Type B pancreatic cell (in vitro differentiated cells): ENCODE measurements around the gene NCR3LG1. TPM values are rescaled to one million over a fixed set of nuclear protein-coding genes. Genes with fewer than 3 reads are reported as not detected.
A peak's percentile ranks its signal among the peaks of the same experiment; 100 is the strongest.

ENCODE experiments used
- DNase-seq: peaks from one replicate; pipeline ENCODE4 v3.0.0; 2021; ENCODE audit warnings: mixed read lengths; ENCODE audit not compliant: unreplicated experiment; ENCODE audit errors: extremely low spot score
- H3K27ac Mint-ChIP-seq: 2 replicates; pipeline ENCODE4 v1.8.0; 2021; ENCODE audit warnings: mild to moderate bottlenecking, mixed read lengths
- H3K27me3 Mint-ChIP-seq: 2 replicates; pipeline ENCODE4 v1.8.0; 2021; ENCODE audit warnings: mixed read lengths
- H3K36me3 Mint-ChIP-seq: 2 replicates; pipeline ENCODE4 v1.8.0; 2021; ENCODE audit warnings: mixed read lengths
- H3K4me1 Mint-ChIP-seq: one replicate; pipeline ENCODE4 v1.8.0; 2021; ENCODE audit warnings: mixed read lengths; ENCODE audit not compliant: unreplicated experiment
- H3K4me3 Mint-ChIP-seq: 2 replicates; pipeline ENCODE4 v1.8.0; 2021; ENCODE audit warnings: mild to moderate bottlenecking, mixed read lengths
- H3K9me3 Mint-ChIP-seq: 2 replicates; pipeline ENCODE4 v1.8.0; 2021; ENCODE audit warnings: mixed read lengths
- total RNA-seq: library from RNA; stranded (reverse); gene quantifications from 2 replicates; pipeline ENCODE4 v1.2.1, GENCODE V29; 2021; ENCODE audit warnings: low replicate concordance
- TF ChIP-seq, protein P1 (sequence below): fragments of 200-600 bp; sonication (generic); conservative IDR thresholded peaks from 2 replicates; pipeline ENCODE4 v1.5.0; 2021; ENCODE audit warnings: antibody characterized with exemption, mild to moderate bottlenecking

NCR3LG1 gene
- total RNA-seq, 1 donor from 2014 or later = 6.0 TPM

DNA sequence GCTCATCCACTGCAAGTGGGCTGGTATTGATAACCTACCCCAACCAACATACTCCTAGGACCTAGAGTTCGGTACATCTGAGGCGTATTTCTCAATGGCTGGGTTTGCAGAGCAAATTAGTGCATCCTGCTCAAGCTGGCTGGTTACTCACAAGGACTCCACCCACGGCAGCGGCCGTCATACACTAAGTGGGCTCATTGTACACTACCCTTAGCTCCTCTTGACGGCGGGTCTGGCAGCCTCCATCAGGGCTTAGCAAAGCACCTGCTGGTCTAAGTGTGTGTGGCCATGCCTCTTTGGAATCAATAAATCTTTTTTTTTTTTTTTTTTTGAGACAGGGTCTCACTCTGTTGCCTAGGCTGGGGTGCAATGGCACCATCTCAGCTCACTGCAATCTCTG, 57.0 kb downstream of the NCR3LG1 start:
- H3K9me3 Mint-ChIP-seq = no peaks in the 10 kb centered on the region
- H3K4me1 Mint-ChIP-seq = peaks cover 13% of the 10 kb centered on the region
- TF ChIP-seq, protein P1, sequence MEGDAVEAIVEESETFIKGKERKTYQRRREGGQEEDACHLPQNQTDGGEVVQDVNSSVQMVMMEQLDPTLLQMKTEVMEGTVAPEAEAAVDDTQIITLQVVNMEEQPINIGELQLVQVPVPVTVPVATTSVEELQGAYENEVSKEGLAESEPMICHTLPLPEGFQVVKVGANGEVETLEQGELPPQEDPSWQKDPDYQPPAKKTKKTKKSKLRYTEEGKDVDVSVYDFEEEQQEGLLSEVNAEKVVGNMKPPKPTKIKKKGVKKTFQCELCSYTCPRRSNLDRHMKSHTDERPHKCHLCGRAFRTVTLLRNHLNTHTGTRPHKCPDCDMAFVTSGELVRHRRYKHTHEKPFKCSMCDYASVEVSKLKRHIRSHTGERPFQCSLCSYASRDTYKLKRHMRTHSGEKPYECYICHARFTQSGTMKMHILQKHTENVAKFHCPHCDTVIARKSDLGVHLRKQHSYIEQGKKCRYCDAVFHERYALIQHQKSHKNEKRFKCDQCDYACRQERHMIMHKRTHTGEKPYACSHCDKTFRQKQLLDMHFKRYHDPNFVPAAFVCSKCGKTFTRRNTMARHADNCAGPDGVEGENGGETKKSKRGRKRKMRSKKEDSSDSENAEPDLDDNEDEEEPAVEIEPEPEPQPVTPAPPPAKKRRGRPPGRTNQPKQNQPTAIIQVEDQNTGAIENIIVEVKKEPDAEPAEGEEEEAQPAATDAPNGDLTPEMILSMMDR = no peak
- H3K27ac Mint-ChIP-seq = no peak overlapping the region
- DNase-seq = no peak
- H3K4me3 Mint-ChIP-seq = no peak overlapping the region
- H3K27me3 Mint-ChIP-seq = peaks cover 4% of the 10 kb centered on the region
- H3K36me3 Mint-ChIP-seq = no peaks in the 10 kb centered on the region

DNA sequence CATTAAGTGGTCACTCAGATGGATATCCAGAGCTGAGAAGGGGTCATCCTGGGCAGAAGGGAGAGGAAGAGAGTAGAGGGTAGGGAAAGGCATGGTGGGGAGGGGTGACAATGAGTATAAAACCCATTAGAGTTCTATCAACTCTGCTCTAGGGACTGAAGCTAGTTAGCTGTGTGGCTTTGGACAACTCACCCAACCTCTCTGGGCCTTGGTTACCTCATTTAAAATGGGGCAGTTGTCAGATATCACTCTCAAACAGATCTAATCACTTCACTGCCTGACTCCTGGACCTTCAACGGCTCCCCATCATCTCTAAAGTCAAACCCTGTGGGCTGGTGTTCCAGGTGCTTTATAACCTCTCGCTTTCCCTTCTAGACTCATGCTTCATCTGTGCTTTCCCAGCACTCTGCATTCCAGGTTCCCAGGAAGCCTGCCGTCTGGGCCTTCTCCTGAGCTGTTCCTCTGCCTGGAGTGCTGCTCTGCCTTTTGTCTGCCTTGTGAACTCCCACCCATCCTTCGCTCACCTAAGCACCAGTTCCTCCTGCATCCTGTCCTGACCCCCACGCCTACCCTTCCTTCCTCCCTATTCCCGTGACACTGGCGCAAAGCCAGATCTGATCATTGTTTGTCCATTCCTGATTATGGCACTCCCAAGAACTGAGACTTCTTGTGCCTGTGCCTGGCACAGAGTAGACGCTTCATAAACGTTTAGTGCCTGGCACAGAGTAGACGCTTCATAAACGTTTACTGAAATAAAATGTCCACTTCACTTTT, 59.2 kb downstream of the NCR3LG1 start:
- TF ChIP-seq, protein P1 = no peak
- DNase-seq = no peak
- H3K36me3 Mint-ChIP-seq = no peaks in the 10 kb centered on the region
- peaks cover 8% of the 10 kb centered on the region for H3K4me1 Mint-ChIP-seq
- H3K27ac Mint-ChIP-seq = peak overlapping the region; percentile 8
- H3K4me3 Mint-ChIP-seq = no peak overlapping the region
- H3K27me3 Mint-ChIP-seq = peaks cover 8% of the 10 kb centered on the region
- H3K9me3 Mint-ChIP-seq = no peaks in the 10 kb centered on the region

DNA sequence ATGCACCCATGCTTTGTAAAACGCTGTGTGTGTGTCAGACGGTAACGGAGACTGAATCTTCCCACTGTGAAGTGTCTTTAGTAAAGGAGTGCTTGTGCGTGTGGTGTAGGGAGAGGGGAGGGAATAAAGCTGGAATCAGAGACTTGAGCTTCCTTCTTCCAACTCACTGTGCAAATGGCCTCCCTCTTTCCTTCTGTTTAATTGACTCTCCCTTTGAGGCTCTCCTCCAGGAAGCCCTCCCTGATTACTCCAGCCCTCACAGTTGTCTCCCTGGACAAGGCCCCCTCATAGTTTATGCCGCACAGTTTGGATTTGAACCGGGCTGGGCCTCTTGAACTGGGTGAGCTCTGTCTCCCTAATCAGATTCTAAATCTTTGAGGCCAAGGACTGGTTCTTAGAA, 59.8 kb downstream of the NCR3LG1 start:
- TF ChIP-seq, protein P1 = no peak
- no peak for DNase-seq
- Mint-ChIP-seq H3K4me3 (no peak overlapping the region), H3K9me3 (no peaks in the 10 kb centered on the region), H3K27ac (peak overlapping the region; percentile 8), H3K36me3 (no peaks in the 10 kb centered on the region), H3K4me1 (peaks cover 5% of the 10 kb centered on the region), H3K27me3 (peaks cover 10% of the 10 kb centered on the region)

DNA sequence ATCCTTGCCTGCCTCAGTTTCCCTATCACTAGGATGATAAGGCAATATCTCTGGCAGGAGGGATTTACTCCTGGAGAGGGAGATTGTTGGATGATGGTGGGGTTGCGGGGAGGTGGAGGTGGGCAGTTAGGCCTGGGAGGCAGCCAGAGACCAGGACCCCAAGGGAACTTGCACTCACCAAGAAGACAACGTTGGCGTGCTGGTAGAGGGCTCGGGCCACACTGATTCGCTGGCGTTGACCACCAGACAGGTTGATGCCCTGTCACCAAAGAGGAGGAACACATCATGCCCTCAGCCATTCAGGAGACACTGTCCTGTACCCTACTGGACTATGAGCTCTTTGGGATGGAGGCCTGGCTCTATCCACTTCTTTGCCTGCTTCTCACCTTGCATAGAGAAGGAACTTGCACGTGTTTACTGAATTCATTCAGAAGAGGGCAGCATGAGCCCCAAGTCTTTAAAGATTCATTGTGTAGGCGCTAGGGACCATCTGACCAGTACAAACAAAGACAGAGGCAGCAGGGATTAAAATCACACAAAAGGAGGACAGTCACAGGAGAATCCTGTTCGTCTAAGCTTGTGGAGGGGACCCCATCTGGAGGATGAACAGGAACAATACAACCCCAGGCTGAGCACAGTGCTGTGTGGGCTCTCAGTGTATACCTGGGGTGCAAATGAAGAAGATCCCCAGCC, 61.0 kb downstream of the NCR3LG1 start:
- no peak overlapping the region for H3K4me3 Mint-ChIP-seq
- peaks cover 17% of the 10 kb centered on the region for H3K27me3 Mint-ChIP-seq
- no peak overlapping the region for H3K27ac Mint-ChIP-seq
- H3K36me3 Mint-ChIP-seq = no peaks in the 10 kb centered on the region
- H3K4me1 Mint-ChIP-seq = peaks cover 5% of the 10 kb centered on the region
- TF ChIP-seq, protein P1 = no peak
- no peaks in the 10 kb centered on the region for H3K9me3 Mint-ChIP-seq
- no peak for DNase-seq

DNA sequence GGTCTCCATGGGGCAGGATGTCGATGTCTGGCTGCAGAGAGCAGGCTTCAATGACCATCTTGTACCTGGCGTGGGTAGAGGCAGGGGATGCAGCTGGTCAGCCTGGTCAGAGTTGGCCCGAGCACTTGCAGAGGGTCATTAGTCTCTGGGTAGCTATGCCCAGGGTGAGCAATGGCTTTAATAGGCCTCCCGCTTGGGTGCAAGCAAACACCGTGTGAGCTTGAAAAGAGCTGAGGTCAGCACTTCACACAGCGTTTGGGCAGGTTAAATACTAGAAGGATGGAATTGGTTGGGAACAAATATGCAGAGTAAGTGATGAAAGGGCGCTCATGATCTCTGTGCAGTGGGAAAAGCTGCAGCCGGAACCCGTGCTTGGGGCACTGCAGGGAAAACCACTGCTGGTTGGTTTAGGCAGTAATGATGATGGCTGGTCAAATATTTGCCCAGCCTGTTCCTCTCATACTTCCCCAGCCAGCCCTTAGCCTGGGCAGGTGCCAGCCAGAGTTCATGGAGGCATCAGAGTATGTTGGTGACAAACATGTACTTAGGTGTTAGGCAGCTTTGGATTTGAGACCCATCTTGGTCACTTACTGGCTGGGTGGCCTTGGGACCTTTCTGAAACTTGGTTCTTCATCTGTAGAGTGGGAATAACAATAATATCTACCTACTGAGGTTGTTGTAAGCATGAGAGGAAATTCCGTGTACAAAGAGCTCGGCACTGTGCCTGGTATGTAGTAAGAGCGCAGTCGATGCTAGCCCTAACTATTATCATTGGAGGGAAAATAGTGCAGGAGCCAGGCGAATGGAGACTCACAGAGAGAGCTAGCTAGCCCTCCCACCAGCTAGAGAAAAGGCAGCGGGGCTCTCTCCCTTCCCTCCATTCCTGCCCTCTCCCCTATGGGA, 62.1 kb downstream of the NCR3LG1 start:
- DNase-seq = no peak
- TF ChIP-seq, protein P1 = no peak
- no peaks in the 10 kb centered on the region for H3K9me3 Mint-ChIP-seq
- peaks cover 20% of the 10 kb centered on the region for H3K27me3 Mint-ChIP-seq
- H3K36me3 Mint-ChIP-seq = no peaks in the 10 kb centered on the region
- peak overlapping the region; percentile 33 for H3K27ac Mint-ChIP-seq
- peaks cover 11% of the 10 kb centered on the region for H3K4me1 Mint-ChIP-seq
- no peak overlapping the region for H3K4me3 Mint-ChIP-seq
